Endothelial cell of umbilical vein (primary cell): ENCODE measurements around the gene RASGRP4. TPM values are rescaled to one million over a fixed set of nuclear protein-coding genes. Genes with fewer than 3 reads are reported as not detected.

ENCODE experiments used
- BruUV-seq: library from RNA; stranded (reverse); fragments of 400-500 nt; replicated peaks from 2 replicates; lab custom pipeline; 2021; lab: Mats Ljungman, UMichigan
- CTCF ChIA-PET: fragments of 300-600, 350-600 bp; sonication (Branson Sonifier 250); formaldehyde crosslinking; loops from one replicate; lab custom pipeline; 2021; ENCODE audit warnings: antibody characterized with exemption, inconsistent platforms; lab: Charles Lee
- POLR2A ChIA-PET: fragments of 300-600, 350-600 bp; sonication (Branson Sonifier 250); formaldehyde crosslinking; loops from one replicate; lab custom pipeline; 2021; ENCODE audit warnings: antibody characterized with exemption, inconsistent platforms; lab: Charles Lee
- DNase-seq: peaks from one replicate; pipeline ENCODE4 v3.0.0-alpha.2; 2011; ENCODE audit warnings: low read depth, low spot score
- FAIRE-seq: peaks from 2 replicates; lab custom pipeline; 2011; peaks lifted over from hg19 to GRCh38; lab: Jason Lieb, UNC
- H2AFZ ChIP-seq: 2 replicates; pipeline ENCODE4 v1.6.0; 2012; ENCODE audit warnings: low read depth, low read length, control low read depth, inconsistent platforms
- H3K27ac ChIP-seq: 2 replicates; pipeline ENCODE4 v1.5.1; 2011; ENCODE audit warnings: low read depth, mild to moderate bottlenecking, control low read depth, low read length, moderate library complexity; ENCODE audit not compliant: insufficient read depth
- H3K27me3 ChIP-seq, 2 experiments: 2 replicates each; pipeline versions ENCODE4 v1.6.0 to v1.6.1; 2011; ENCODE audit warnings: low read length in 2 of 2, mixed read lengths in 1 of 2; ENCODE audit not compliant: control insufficient read depth in 2 of 2, insufficient read depth in 2 of 2
- H3K36me3 ChIP-seq, 2 experiments: 2 replicates in 1 of 2; 3 replicates in 1 of 2; pipeline ENCODE4 v1.5.1; 2011; ENCODE audit warnings: low read length in 2 of 2, mild to moderate bottlenecking in 1 of 2, moderate library complexity in 1 of 2; ENCODE audit not compliant: control insufficient read depth in 2 of 2, insufficient read depth in 2 of 2; ENCODE audit errors: extremely low read depth in 1 of 2
- H3K4me1 ChIP-seq: 3 replicates; pipeline ENCODE4 v1.5.1; 2011; ENCODE audit warnings: mild to moderate bottlenecking, low read length; ENCODE audit not compliant: control insufficient read depth, insufficient read depth; ENCODE audit errors: extremely low read depth
- H3K4me2 ChIP-seq: 2 replicates; pipeline ENCODE4 v1.6.1; 2011; ENCODE audit warnings: low read length, control low read depth, mixed read lengths; ENCODE audit not compliant: insufficient read depth
- H3K4me3 ChIP-seq, 3 experiments: fragments of 200-600 bp in 1 of 3; sonication (generic), shearing (Covaris generic) in 1 of 3; replicated peaks in 1 of 3; 2 replicates each; pipeline ENCODE4 v1.5.1; 2011 to 2016; ENCODE audit warnings: control low read depth in 3 of 3, low read length in 3 of 3, mild to moderate bottlenecking in 2 of 3, inconsistent platforms in 1 of 3, low read depth in 1 of 3, moderate library complexity in 1 of 3; ENCODE audit not compliant: insufficient read depth in 1 of 3
- H3K79me2 ChIP-seq: 2 replicates; pipeline ENCODE4 v1.6.0; 2012; ENCODE audit warnings: low read length, inconsistent platforms; ENCODE audit not compliant: control insufficient read depth, insufficient read depth
- H3K9ac ChIP-seq: replicated peaks from 2 replicates; pipeline ENCODE3; 2011; ENCODE audit warnings: low read length, control low read depth; ENCODE audit not compliant: insufficient read depth; ENCODE audit errors: extremely low read depth
- H3K9me1 ChIP-seq: replicated peaks from 3 replicates; pipeline ENCODE4 v1.6.0; 2011; ENCODE audit warnings: mild to moderate bottlenecking, low read length; ENCODE audit not compliant: control insufficient read depth, insufficient read depth; ENCODE audit errors: extremely low read depth
- H3K9me3 ChIP-seq: replicated peaks from 2 replicates; pipeline ENCODE4 v1.5.1; 2012; ENCODE audit warnings: low read length, inconsistent platforms; ENCODE audit not compliant: control insufficient read depth, insufficient read depth
- H4K20me1 ChIP-seq: replicated peaks from 2 replicates; pipeline ENCODE3; 2011; ENCODE audit warnings: mild to moderate bottlenecking, low read length; ENCODE audit not compliant: control insufficient read depth, insufficient read depth; ENCODE audit errors: extremely low read depth
- EZH2 ChIP-seq: IDR thresholded peaks from 2 replicates; pipeline ENCODE4 v1.6.1; 2012; ENCODE audit warnings: borderline replicate concordance, low read depth, mild to moderate bottlenecking, moderate library complexity, low read length, inconsistent platforms; ENCODE audit not compliant: severe bottlenecking
- FOS ChIP-seq: IDR thresholded peaks from 2 replicates; pipeline ENCODE4 v1.6.1; 2011; ENCODE audit warnings: mild to moderate bottlenecking, low read length, moderate library complexity, borderline replicate concordance; ENCODE audit not compliant: insufficient read depth
- JUN ChIP-seq: IDR thresholded peaks from 2 replicates; pipeline ENCODE4 v1.6.1; 2011; ENCODE audit warnings: borderline replicate concordance, low read depth; ENCODE audit not compliant: insufficient read length, insufficient read depth
- MYC ChIP-seq: IDR thresholded peaks from one replicate; pipeline ENCODE4 v1.6.1; 2011; ENCODE audit warnings: mild to moderate bottlenecking, low read depth, low read length
- POLR2A ChIP-seq: IDR thresholded peaks from 2 replicates; pipeline ENCODE4 v1.6.1; 2012; ENCODE audit warnings: low read depth, mild to moderate bottlenecking, control low read depth, low read length
- POLR2AphosphoS5 ChIP-seq: IDR thresholded peaks from 2 replicates; pipeline ENCODE4 v1.6.1; 2012; ENCODE audit warnings: low read depth, mild to moderate bottlenecking, control low read depth, low read length, moderate library complexity; ENCODE audit not compliant: insufficient read depth
- dilution Hi-C: fragments of 300-500 bp; cut with MboI; formaldehyde crosslinking; loops from one replicate; pipeline ENCODE4 v1.15.0; 2019; ENCODE audit warnings: low sequenced_read_pairs; ENCODE audit not compliant: extremely low pct_ligation_motif_present
- intact Hi-C: fragments of 100-400 bp; cut with micrococcal nuclease; formaldehyde crosslinking; loops from one replicate; pipeline ENCODE4 v1.10.0; 2022
- polyA plus RNA-seq, 4 experiments: library from polyadenylated mRNA; depleted of rRNA in 3 of 4; stranded (reverse) in 3 of 4; unstranded in 1 of 4; fragments of >200 nt; gene quantifications; 2 replicates each; pipeline versions ENCODE4 v1.2.1 to v1.2.3, GENCODE V29; 2011 to 2012; ENCODE audit warnings: missing spikeins in 1 of 4
- total RNA-seq: library from RNA; stranded (reverse); gene quantifications from 2 replicates; pipeline ENCODE4 v1.2.3, GENCODE V29; 2021
- TF ChIP-seq, protein P1 (sequence below): IDR thresholded peaks from 2 replicates; pipeline ENCODE4 v1.6.1; 2011; ENCODE audit not compliant: insufficient read depth, insufficient read length
- TF ChIP-seq, protein P2 (sequence below), 2 donors: IDR thresholded peaks; 1 replicate in 1 of 2; 2 replicates in 1 of 2; pipeline ENCODE4 v1.5.1; 2011; ENCODE audit warnings: low read length in 2 of 2, mild to moderate bottlenecking in 2 of 2, moderate library complexity in 2 of 2, control low read depth in 1 of 2, inconsistent platforms in 1 of 2, low read depth in 1 of 2; ENCODE audit not compliant: insufficient read depth in 1 of 2; ENCODE audit errors: extremely low read depth in 1 of 2

The RASGRP4 gene
- total and polyA plus RNA-seq, 2 donors (not counting 3 experiments of a cell fraction or from before 2014, with no cell fraction given) = not detected

DNA sequence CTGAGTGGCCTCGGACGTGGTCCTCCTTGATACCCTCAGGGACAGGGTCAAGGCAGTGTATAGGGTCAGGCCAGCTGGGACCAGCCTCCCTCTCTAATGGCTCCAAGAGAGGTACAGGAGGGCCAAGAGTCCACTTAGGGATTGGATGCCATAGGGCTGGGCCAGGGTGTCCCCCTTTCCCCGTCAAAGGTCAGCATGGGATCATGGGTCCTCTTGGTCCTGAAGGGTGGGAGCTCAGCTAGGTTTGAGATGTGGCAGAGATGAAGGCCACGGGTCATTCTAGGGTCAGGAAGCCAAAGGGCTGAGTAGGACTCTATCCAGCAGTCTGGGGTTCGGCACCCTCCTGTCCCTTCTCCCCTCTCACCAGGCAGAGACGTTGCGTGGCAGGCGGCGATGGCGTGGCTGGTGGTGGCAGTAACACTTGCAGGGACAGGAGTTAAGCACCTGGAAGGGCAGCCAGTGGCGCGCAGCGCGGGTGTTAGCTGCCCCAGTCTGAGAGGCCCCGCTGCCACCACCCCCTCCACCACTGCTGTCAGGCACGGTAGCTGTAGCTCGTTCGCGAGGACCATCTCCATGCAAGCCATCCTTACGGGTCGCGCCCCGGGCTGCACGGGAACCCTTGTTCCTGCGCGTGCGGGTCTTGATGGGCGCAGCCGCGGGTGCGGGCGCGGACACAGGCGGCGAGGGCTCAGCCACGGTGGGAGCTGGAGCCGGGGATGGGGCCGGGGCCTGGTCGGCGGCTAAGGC, 40.8 kb downstream of the RASGRP4 start:
- DNase-seq (no peak), FAIRE-seq (no peak)
- CTCF ChIA-PET = interaction anchor here (1.0 to 2.5 kb wide), 6 partner anchors 9 to 160 kb away, joined by 4 to 21 read pairs (median 7); partner anchors contain the start of genes FAM98C and PSMD8
- Histone ChIP-seq H3K79me2 (peaks cover 10% of the 10 kb centered on the region), H3K27me3 (no peaks in the 10 kb centered on the region), H3K9ac (no peak overlapping the region), H3K4me1 (peaks cover 7% of the 10 kb centered on the region), H3K9me1 (no peaks in the 10 kb centered on the region), H3K9me3 (no peaks in the 10 kb centered on the region), H2AFZ (no peak overlapping the region), H3K27ac (no peak overlapping the region), H4K20me1 (no peaks in the 10 kb centered on the region), H3K36me3 (peaks cover 12 to 24% of the 10 kb centered on the region in 2 experiments), H3K4me2 (no peak overlapping the region), H3K4me3 (no peak overlapping the region)
- BruUV-seq = no TSS peak
- no peak for TF ChIP-seq MYC
- TF ChIP-seq POLR2AphosphoS5 = no peak
- TF ChIP-seq, protein P1, sequence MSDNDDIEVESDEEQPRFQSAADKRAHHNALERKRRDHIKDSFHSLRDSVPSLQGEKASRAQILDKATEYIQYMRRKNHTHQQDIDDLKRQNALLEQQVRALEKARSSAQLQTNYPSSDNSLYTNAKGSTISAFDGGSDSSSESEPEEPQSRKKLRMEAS = no peak
- TF ChIP-seq EZH2 = no peak
- no peak for TF ChIP-seq POLR2A
- TF ChIP-seq FOS = no peak
- TF ChIP-seq, protein P2, sequence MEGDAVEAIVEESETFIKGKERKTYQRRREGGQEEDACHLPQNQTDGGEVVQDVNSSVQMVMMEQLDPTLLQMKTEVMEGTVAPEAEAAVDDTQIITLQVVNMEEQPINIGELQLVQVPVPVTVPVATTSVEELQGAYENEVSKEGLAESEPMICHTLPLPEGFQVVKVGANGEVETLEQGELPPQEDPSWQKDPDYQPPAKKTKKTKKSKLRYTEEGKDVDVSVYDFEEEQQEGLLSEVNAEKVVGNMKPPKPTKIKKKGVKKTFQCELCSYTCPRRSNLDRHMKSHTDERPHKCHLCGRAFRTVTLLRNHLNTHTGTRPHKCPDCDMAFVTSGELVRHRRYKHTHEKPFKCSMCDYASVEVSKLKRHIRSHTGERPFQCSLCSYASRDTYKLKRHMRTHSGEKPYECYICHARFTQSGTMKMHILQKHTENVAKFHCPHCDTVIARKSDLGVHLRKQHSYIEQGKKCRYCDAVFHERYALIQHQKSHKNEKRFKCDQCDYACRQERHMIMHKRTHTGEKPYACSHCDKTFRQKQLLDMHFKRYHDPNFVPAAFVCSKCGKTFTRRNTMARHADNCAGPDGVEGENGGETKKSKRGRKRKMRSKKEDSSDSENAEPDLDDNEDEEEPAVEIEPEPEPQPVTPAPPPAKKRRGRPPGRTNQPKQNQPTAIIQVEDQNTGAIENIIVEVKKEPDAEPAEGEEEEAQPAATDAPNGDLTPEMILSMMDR (IDR thresholded peaks at IDR 0.05; ENCODE audit: extremely low read depth in 1 of 2, insufficient read depth in 1 of 2, low read depth in 1 of 2, low read length in 2 of 2) = no peak
- no peak for TF ChIP-seq JUN
- dilution Hi-C loops (no loop called here), intact Hi-C loops (loop anchor here (5.0 kb wide), 1 partner anchor 153 kb away; no protein-coding TSS in a partner anchor)
- POLR2A ChIA-PET = no interaction called here
